Measurements from ENCODE around the gene IQGAP1.
"Not testable (repeated sequence)": the region's sequence is repeated elsewhere in the genome, so short reads cannot be mapped to it uniquely, and the experiment has no call there.

The IQGAP1 gene

GRCh38 chr15:90411176-90411575 lies 23.1 kb downstream of the IQGAP1 start:
- Histone ChIP-seq H2AFZ (no peak overlapping the region), H3K27me3 (ENCODE audit: control insufficient read depth, insufficient read depth, low read length) (no peaks in the 10 kb centered on the region), H3K36me3 (ENCODE audit: control insufficient read depth, insufficient read depth, low read length) (no peaks in the 10 kb centered on the region), H3K4me3 (ENCODE audit: low read depth, low read length) (no peak overlapping the region), H3K9me3 (ENCODE audit: control insufficient read depth, low read length) (no peaks in the 10 kb centered on the region), H3K9ac (no peak overlapping the region), H3K79me2 (peaks cover 18% of the 10 kb centered on the region), H3K4me2 (ENCODE audit: low read length) (no peak overlapping the region), H3K4me1 (peaks cover 3% of the 10 kb centered on the region), H3K27ac (no peak overlapping the region)
- no peak for TF ChIP-seq CTCF (IDR thresholded peaks at IDR 0.05)

GRCh38 chr15:90412356-90413194 lies 24.5 kb downstream of the IQGAP1 start:
- TF ChIP-seq CTCF (IDR thresholded peaks at IDR 0.05) = no peak
- H2AFZ ChIP-seq = no peak overlapping the region

GRCh38 chr15:90413411-90414379 lies 25.7 kb downstream of the IQGAP1 start:
- peaks cover under 1% of the 10 kb centered on the region for H3K79me2 ChIP-seq
- no peaks in the 10 kb centered on the region for H3K27me3 ChIP-seq (ENCODE audit: control insufficient read depth, insufficient read depth, low read length)
- no peak overlapping the region for H3K4me2 ChIP-seq (ENCODE audit: low read length)
- H3K4me3 ChIP-seq (ENCODE audit: low read depth, low read length) = no peak overlapping the region
- no peaks in the 10 kb centered on the region for H3K9me3 ChIP-seq (ENCODE audit: control insufficient read depth, low read length)
- TF ChIP-seq CTCF (IDR thresholded peaks at IDR 0.05) = no peak
- H3K4me1 ChIP-seq = peaks cover 3% of the 10 kb centered on the region
- no peak overlapping the region for H3K9ac ChIP-seq
- no peaks in the 10 kb centered on the region for H3K36me3 ChIP-seq (ENCODE audit: control insufficient read depth, insufficient read depth, low read length)
- H2AFZ ChIP-seq = no peak overlapping the region
- H3K27ac ChIP-seq = peak overlapping the region; percentile 33

More at GRCh38 chr15:90412356-90413194, 24.5 kb downstream of the IQGAP1 start:
- H3K4me2 ChIP-seq (ENCODE audit: low read length) = peak overlapping the region; percentile 7
- no peak overlapping the region for H3K4me3 ChIP-seq (ENCODE audit: low read depth, low read length)
- no peaks in the 10 kb centered on the region for H3K36me3 ChIP-seq (ENCODE audit: control insufficient read depth, insufficient read depth, low read length)
- H3K4me1 ChIP-seq = peaks cover 3% of the 10 kb centered on the region
- no peaks in the 10 kb centered on the region for H3K27me3 ChIP-seq (ENCODE audit: control insufficient read depth, insufficient read depth, low read length)
- H3K27ac ChIP-seq = peak overlapping the region; percentile 33
- H3K79me2 ChIP-seq = peaks cover 5% of the 10 kb centered on the region
- H3K9ac ChIP-seq = no peak overlapping the region
- H3K9me3 ChIP-seq (ENCODE audit: control insufficient read depth, low read length) = no peaks in the 10 kb centered on the region

DNA sequence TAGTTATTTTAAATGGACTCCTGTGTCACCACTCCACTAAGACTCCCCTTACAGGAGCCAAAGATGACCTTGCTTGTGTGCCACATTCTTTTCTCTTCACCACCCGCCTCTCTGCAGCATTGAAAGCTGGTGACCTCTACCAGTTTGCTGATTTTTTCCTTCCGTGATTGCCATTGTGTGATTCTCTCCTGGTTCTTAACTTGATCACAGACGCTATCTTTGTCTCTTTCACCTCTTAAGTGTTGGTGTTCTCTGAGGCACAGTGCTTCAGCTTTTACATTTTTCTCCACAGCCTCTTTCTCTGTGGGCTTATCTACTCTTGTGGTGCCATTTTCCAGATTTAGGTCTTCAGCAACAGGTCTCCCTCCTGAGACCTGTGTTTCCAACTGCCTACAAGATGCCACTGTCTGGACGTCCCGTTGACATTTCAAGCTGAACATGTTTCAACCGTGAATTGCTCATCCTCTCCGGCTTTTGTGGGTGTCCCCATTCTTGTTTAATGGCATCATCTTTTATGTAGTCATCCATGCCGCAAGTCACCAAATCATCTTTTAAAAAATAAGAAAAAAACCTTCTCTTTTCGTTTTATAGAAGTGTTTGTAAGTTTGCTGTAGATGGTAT lies 26.5 kb downstream of the IQGAP1 start:
- H3K27ac ChIP-seq = no peak overlapping the region
- TF ChIP-seq CTCF (IDR thresholded peaks at IDR 0.05) = no peak
- H3K4me2 ChIP-seq (ENCODE audit: low read length) = no peak overlapping the region
- no peaks in the 10 kb centered on the region for H3K9me3 ChIP-seq (ENCODE audit: control insufficient read depth, low read length)
- no peak overlapping the region for H2AFZ ChIP-seq
- peaks cover 6% of the 10 kb centered on the region for H3K79me2 ChIP-seq
- no peaks in the 10 kb centered on the region for H3K27me3 ChIP-seq (ENCODE audit: control insufficient read depth, insufficient read depth, low read length)
- no peaks in the 10 kb centered on the region for H3K36me3 ChIP-seq (ENCODE audit: control insufficient read depth, insufficient read depth, low read length)
- no peak overlapping the region for H3K9ac ChIP-seq
- H3K4me1 ChIP-seq = peaks cover 3% of the 10 kb centered on the region
- no peak overlapping the region for H3K4me3 ChIP-seq (ENCODE audit: low read depth, low read length)

- H3K4me1 ChIP-seq = not testable (repeated sequence)
Observed at GRCh38 chr15:90416052-90416451, 28.0 kb downstream of the IQGAP1 start.

More at GRCh38 chr15:90416052-90416451, 28.0 kb downstream of the IQGAP1 start:
- H3K27me3 ChIP-seq (ENCODE audit: control insufficient read depth, insufficient read depth, low read length); H3K9me3 ChIP-seq (ENCODE audit: control insufficient read depth, low read length); H3K36me3 ChIP-seq (ENCODE audit: control insufficient read depth, insufficient read depth, low read length); H3K4me2 ChIP-seq (ENCODE audit: low read length); H3K9ac ChIP-seq; H3K4me3 ChIP-seq (ENCODE audit: low read depth, low read length); H3K27ac ChIP-seq; H2AFZ ChIP-seq: not testable (repeated sequence)
- peaks cover 18% of the 10 kb centered on the region for H3K79me2 ChIP-seq

Data from parathyroid adenoma (tissue), 2 donors.